ENCODE measurements around the gene PSD.

The PSD gene

DNA sequence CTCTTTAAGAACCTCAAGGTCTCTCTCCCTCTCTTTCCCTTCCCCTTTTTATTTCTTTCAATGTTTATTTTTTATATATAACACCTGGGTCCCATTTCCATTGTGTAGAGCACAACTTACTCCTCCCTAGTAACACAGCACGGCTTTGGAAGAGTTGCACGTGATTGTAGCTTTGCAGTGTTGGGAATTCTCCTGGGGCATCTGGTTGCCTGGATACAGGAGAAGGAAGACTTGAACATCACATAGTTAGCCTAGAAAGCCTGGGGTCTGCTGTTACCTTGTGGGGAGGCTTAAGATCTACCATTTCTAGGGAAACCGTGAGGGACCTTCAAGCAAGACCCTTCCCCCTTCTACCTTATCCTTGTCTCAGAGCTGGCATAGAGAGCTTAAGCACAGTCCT, 64.1 kb downstream of the PSD start:
- H3K36me3 ChIP-seq (ENCODE audit: control insufficient read depth in 2 of 2, insufficient read depth in 1 of 2, low read length in 2 of 2) = peaks cover 12 to 91% of the 10 kb centered on the region in 2 experiments
- H3K27ac ChIP-seq (ENCODE audit: extremely low read depth, low read depth, low read length) = no peak overlapping the region
- no peaks in the 10 kb centered on the region for H3K4me1 ChIP-seq (ENCODE audit: control insufficient read depth, insufficient read depth, low read length)
- no peak overlapping the region for H3K4me3 ChIP-seq (ENCODE audit: low read depth, low read length)
- no peaks in the 10 kb centered on the region for H3K9me3 ChIP-seq (ENCODE audit: control insufficient read depth, insufficient read depth, low read depth, low read length)
- ChIA-PET POLR2A (interaction anchor here (1.5 kb wide), 1 partner anchor 124 kb away, joined by 5 read pairs; no protein-coding TSS in a partner anchor), CTCF (interaction anchor here (0.6 to 21.4 kb wide), 8 partner anchors 37 to 1046 kb away, joined by 3 to 531 read pairs (median 5); partner anchors contain the start of genes ELOVL3 and PITX3)
- TF ChIP-seq MYNN (tag by site-specific recombination; IDR thresholded peaks at IDR 0.05; ENCODE audit: borderline replicate concordance) = no peak
- TF ChIP-seq ZNF549 (tag by site-specific recombination; IDR thresholded peaks at IDR 0.05) = no peak
- no peak for TF ChIP-seq ZNF600 (tag by site-specific recombination; IDR thresholded peaks at IDR 0.05)

All from HEK293 (cell line).